ENCODE measurements around the gene RPL22. TPM values are rescaled to one million over a fixed set of nuclear protein-coding genes. Genes with fewer than 3 reads are reported as not detected.

The RPL22 gene
- total RNA-seq, 1 experiment from 2014 or later = 441 TPM

GRCh38 chr1:6163973-6164617, 35.3 kb downstream of the RPL22 start (continued):
- TF ChIP-seq GABPB1 (CRISPR knock-in tag; IDR thresholded peaks at IDR 0.05) (no peak), GRHL2 (CRISPR knock-in tag; IDR thresholded peaks at IDR 0.05; ENCODE audit: insufficient replicate concordance, severe bottlenecking) (no peak), AR (CRISPR knock-in tag; IDR thresholded peaks at IDR 0.05) (no peak), ZNF425 (CRISPR knock-in tag; conservative IDR thresholded peaks at IDR 0.05) (no peak), ZNF232 (CRISPR knock-in tag; IDR thresholded peaks at IDR 0.05) (no peak), CREB1 (CRISPR knock-in tag; IDR thresholded peaks at IDR 0.05) (no peak)

GRCh38 chr1:6163191-6163972, 36.0 kb downstream of the RPL22 start:
- Mint-ChIP-seq H3K27ac (no peak overlapping the region), H3K4me1 (peaks cover 6% of the 10 kb centered on the region), H3K4me3 (no peak overlapping the region), H3K9me3 (no peaks in the 10 kb centered on the region), H3K27me3 (ENCODE audit: low read depth) (no peaks in the 10 kb centered on the region), H3K36me3 (no peaks in the 10 kb centered on the region)
- ATAC-seq = no peak
- DNase-seq (ENCODE audit: low spot score) = no peak
- ChIA-PET POLR2A (no interaction called here), CTCF (interaction anchor here (2.0 kb wide), 1 partner anchor 10 kb away, joined by 7 read pairs; no protein-coding TSS in a partner anchor)
- TF ChIP-seq GABPB1 (CRISPR knock-in tag; IDR thresholded peaks at IDR 0.05) = no peak
- no peak for TF ChIP-seq ARID4B (CRISPR knock-in tag; IDR thresholded peaks at IDR 0.05; ENCODE audit: borderline replicate concordance)
- TF ChIP-seq MLX (CRISPR knock-in tag; IDR thresholded peaks at IDR 0.05) = no peak
- TF ChIP-seq CBFB (CRISPR knock-in tag; IDR thresholded peaks at IDR 0.05; ENCODE audit: low read depth) = no peak
- no peak for TF ChIP-seq ATF3 (CRISPR knock-in tag; conservative IDR thresholded peaks at IDR 0.05)
